Activated CD8-positive, alpha-beta memory T cell treated with anti-CD3 and anti-CD28 coated beads for 48 hours (primary cell): Measurements from ENCODE around the gene ARID3A.
"Not testable (repeated sequence)": the region's sequence is repeated elsewhere in the genome, so short reads cannot be mapped to it uniquely, and the experiment has no call there.

Source experiments
- DNase-seq, 3 experiments: peaks; one replicate each; pipeline ENCODE4 v3.0.0-alpha.2; 2020; ENCODE audit warnings: low read depth in 2 of 3, low spot score in 2 of 3

The ARID3A gene

DNA sequence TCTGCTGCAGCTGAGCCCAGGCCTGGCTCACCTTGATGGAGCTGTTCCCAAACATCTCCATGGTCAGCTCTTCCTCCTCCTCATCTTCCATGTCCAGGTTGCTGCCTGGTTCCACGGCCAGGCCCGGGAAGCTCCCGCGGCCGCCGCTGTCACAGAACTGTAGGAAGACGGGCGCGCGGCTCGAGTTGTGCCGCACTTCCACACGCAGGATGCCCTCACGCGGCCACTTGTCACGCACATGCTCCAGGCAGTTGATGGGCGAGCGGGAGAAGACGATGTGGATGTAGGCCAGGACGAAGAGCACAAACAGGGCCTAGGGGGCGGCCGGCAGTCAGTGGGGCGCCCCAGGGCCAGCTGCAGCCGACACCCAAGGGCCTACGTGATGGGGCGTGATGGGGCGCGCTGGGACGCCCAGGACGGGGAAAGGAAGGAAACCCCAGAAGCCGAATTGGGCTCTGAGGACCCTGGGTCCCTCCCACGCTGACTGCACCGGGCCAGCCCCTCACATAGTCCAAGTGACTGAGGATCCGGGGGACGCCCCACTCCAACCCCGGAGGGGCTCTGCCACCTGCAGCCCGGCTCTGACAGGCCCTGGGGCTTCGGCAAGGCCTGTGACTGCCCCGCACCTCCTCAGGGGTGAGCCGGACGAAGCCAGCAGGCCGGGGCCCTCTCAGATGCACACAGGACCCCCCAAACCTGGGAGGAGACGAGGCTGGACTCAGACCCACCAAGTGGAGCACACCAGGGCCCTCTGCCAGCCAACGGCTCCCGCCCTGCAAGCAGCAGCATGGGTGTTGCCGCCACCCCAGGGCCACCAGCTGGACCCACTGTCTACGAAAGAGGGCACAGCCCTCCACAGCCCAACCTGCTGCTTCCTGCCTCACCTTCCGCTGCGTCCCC, 88.6 kb downstream of the ARID3A start:
- DNase-seq: no peak

DNA sequence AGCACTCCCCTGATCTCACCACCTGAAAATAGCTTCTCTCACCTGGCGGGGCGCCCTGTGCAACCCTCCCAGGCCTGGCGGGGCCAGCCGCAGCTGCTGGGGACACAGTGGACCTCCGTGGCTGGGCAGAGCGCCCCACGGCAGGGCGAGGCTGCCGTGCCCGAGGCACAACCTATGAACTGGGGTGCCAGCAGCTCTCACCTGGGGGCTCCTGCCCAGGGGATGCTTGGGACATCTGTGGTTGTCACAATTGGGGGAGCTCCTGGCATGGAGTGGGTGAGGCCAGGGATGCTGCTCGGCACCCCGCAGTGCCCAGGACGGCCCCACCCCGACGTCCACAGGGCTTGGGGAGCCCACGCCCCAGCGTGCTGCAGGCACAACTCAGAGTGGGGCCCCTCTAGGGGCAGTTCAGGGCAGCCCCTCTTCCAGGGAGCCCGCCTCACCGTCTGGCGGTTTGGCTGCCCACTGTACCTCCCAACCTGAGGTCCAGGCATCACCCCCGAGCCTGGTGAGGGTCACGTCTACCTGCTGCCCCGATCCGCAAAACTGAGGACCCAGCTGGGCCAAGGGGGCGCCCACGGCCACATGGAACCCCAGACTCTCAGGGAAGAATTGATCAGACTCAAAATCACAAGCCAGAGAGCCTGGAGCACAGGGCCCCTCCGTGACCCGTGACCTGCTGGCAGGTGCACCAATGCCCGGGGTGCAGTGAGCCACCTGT, 89.4 kb downstream of the ARID3A start:
- no peak for DNase-seq

DNA sequence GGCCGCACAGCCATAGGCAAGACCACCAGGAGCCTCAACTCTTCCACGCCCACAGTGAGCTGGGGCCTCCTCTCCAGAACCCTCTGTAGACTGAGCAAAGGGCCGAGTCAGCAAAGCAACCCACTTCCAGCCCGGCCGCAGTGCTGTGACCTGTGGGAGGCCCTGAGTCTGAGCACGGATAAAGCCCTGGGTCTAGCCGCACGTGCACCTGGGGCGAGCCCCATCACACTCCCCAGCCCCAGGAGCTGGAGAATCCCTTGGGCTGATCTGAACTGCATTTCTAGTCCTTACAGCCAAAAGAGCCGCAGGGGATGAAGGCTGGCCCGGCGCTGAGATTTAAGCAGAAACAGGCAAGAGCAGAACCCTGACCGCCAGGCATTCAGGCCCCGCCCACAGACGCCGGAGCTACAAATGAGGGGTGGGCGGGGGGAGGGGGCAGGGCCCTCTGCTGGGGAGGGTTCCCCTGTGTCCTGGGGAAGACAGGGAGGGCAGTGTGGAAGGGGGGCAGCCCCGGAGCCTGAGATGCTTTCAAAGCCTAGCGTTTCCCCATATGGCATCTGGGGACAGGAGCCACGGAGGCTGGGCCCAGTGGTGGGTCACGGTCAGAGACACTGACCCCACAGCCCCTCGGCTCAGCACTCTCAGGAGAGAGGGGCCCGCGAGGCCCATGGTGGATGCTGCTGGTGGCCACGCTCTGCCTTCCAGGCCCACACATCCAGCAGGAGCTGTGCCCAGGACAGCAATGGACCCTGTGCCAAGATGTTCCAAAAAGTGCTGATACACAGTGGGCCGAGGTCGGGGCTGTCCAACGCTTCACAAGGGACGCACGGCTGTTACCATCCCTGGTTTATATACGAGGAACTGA, 90.2 kb downstream of the ARID3A start:
- DNase-seq: no peak

DNA sequence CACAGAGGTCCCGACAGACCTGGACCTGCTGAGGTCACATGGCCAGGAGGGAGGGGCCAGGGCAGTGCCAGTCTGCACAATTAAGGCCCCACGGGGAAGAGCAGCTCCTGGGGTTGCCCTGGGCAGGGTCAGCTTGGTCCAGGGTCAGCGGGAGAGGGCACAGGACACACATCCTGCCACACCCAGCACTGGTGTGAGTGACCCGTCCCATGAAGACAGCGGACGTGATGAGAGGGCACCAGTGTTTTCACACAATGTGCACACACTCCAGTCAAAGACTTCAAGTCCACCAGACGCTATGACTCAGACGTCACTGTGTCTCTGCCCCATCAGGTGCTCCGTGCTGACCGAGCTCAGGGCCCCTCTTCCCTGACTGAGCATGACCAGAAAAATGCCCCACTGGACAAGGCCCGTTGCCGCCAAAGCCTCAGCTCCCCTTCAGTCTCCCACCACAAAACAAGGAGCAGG, 90.8 kb downstream of the ARID3A start:
- DNase-seq: no peak

DNA sequence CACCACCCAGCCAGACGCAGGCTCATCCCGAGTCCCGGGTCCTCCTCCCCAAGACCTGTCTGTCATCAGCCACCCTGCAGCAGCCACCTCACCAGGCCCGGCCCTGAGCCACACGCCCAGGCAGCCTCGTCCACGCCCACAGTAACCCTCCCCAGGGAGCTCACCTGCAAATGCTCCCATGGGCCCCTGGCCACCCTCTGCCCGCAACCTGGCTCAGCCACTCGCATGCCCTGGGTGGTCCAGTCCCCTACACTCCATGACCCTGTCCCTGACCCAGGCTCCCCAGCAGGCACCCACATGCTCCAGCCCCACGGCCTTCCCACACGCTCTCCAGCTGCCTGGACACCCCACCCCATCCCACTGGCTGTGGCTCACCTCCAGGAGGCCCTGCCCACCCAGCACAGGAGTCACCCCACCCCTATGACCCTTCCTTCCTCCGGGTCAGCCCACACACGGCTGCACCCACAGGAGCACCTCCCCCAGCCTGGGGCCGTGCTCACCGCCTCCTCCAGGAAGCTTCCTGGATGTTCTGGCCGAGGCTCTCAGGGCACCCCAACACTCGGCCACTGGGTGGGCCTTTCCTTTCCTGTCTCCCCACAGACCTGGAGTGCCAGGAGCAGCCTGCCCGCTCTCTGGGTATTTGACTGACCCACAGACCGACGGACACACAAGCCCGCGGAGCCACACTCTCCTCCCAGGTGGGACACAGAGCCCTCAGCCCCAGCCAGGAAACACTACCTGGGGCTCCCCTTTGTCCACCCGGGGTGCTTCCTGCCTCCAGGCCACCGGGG, 91.5 kb downstream of the ARID3A start:
- no peak for DNase-seq

DNA sequence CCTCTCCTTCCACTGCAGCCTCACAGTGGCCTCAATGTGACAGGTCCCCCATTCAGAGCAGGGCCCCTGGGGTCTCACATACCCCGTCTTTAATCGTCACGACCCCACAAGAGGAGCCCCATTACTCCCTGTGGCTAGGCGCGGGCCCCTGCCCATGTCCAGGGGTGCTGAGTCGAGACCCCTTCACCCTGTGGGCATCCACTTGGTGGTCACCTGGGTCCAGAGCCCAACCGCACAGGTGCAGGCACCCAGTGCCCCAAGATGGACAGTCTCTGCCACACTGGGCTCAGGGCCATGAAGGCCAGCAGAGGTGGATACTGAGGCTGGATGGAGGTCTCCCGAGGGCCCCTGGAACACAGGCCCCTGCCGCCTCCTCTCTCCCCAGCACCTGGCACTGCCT, 92.1 kb downstream of the ARID3A start:
- DNase-seq: no peak

DNA sequence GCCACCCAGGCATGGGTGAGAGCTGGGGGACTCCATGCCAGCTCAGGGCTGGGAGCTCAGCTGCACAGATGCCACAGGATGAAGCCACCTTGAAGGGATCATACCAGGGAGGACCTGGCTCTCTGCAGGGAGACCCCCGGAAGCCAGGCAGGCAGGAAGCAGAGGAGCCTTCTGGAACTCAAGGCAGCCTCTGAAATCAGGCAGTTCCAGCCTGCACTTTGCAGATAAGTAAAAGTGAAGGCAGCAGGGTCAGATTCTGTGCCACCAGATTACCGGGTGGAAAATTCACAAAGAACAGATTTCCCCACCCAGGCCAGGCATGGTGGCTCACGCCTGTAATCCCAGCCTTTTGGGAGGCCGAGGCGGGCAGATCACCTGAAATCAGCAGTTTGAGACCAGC, 92.6 kb downstream of the ARID3A start:
- no peak for DNase-seq

DNA sequence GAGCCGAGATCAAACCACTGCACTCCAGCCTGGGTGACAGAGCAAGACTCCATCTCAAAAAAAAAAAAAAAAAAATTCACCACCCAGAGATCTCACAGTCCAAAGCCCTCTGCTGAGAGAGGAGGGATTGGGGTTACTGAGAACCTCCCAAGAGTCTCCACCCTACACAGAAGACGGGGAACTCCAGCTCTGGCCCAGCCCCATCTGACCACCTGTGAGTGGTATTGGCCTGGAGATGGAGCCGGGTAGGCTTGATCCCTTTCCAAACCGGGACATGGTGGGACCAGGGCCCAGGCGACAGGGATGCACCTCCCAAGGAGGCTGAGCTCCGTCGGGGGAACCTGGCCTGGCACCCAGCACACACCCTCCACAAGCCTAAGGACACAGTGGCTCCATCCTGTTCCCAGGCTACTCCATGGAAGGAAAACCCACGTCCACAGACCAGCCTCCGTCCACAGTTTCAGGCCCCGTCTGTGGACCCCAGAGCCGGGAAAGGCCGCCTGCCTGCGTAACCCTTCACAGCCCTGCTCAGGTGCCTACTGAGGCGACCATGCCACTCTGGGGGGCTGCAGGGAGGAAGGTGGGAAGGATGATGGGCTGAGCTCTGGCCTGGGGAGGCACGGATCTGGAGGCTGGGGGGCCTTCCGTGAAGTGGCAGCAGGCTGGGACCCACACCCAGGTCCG, 93.2 kb downstream of the ARID3A start:
- DNase-seq: no peak

DNA sequence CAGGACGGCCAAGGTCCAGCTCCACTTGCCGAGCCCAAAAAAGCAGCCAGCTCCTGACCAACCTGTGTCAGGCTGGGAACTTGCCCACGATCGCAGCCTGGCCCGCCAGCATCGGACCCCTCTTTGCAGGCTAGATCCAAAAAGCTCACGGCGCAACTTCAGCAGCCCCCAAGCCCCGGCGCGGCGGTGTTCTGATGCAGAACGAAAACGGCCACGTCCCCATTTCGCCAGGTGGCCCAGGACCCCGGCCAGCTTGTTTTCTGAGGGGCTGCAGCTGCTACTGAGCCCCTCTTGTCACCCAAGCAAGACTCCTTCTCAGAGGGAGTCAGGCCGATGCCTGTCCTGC, 93.8 kb downstream of the ARID3A start:
- DNase-seq: no peak

DNA sequence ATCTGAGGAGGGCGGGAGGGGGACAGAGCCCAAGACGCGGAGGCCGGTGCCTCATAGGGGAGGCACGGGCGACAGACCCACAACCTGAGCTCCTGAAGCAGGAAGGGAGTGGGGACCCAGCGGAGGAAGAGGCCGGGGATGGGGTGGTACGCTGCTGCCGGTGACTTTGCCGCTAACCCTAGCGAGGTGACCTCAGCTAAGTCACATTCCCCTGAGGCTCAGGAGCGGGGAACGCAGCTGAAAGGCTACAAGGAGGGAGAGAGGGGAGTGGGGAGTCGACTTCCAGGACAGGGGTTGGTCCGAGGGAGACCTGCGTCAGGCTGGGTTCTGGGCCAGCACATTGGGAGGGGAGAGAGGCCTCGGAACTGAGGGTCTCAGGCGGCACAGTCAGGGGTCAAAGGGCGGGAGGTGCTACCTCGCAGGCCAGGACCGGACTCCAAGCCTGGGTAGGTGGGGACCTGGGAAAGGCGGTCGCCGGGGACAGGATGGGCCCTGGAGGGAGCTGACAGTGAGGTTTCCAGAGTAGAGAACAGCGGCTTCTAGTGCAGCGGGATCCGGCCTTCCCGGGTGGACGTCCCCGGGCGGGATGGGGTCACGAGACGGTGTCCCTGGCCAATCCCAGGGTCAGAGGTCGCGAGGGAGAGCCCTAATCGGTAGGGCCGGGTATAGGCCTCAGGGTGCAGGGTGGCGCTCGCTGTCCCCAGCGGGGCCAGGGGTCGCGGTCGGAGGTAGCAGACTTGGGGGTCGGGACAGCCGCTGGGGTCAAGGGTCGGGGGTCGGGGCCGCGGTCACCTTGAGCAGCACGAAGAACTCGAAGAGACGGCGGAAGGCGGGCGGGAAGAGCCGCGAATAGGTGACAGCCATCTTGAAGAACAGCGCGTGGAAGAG, 94.4 kb downstream of the ARID3A start:
- DNase-seq: no peak

DNA sequence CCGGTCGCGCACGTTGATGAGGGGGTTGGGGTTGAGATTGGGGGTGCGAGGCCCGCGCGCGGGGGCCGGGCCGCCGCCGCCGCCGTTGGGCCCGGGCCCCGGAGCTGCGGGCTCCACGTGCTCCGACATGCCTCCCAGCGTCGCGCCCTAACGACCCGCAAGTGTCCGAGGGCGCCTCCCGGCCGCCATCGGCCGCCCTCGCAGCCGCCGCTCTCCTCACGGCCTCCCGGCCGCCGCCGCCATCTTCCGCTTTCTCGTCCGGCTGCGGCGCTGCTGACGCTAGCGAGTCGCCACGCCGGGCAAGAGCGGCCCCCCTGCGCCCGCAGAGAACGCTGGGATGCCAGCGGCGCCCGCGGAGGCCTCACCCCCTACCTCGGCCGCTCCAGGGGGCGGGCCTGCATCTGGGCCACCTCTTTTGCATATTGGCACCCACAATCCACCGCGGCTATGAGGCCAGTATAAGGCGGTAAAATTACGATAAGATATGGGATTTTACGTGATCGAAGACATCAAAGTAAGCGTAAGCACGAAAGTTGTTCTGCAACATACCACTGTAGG, 95.1 kb downstream of the ARID3A start, which contains the start of gene TMEM259:
TMEM259 (minus strand) TSS at position 256 of the 558 bp plus-strand sequence; CDS start at position 129, 127 bp downstream.
- DNase-seq: peak; percentile 89 to 96 (median 89)

DNA sequence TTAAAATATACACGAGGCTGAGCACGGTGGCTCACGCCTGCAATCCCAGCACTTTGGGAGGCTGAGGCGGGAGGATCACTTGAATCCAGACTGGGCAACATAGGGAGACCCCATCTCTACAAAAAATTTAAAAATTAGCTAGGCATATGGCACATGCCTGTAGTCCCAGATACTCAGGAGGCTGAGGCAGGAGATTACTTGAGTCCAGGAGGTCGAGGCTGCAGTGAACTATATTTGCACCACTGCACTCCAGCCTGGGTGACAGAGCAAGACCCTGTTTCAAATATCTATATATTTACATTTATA, 98.0 kb downstream of the ARID3A start:
- DNase-seq: not testable (repeated sequence)

DNA sequence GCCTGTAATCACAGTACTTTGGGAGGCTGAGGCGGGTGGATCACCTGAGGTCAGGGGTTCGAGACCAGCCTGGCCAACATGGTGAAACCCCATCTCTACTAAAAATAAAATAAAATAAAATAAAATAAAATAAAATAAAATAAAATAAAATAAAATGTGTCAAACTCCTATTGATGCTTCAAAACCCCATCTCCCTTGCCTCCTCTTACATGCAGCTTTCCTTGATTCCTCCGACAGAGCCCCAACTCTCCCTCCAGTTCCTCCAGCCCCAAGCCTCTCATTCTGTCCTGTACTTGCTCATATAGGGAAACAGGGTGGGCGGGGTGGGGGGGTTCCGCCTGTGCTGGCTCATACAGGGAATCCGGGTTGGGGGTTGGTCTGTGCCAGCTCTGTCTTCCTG, 99.2 kb downstream of the ARID3A start:
- DNase-seq: not testable (repeated sequence)
